Mesenteric fat pad (tissue), 1 donor: ENCODE measurements around the gene ENTPD2. TPM values are rescaled to one million over a fixed set of nuclear protein-coding genes. Genes with fewer than 3 reads are reported as not detected.
"Not testable (repeated sequence)": the region's sequence is repeated elsewhere in the genome, so short reads cannot be mapped to it uniquely, and the experiment has no call there.

ENCODE experiments used
- DNase-seq: peaks from one replicate; pipeline ENCODE4 v3.0.0-alpha.2; 2020; ENCODE audit warnings: low spot score
- total RNA-seq: library from RNA; stranded (reverse); fragmentation: NEBNext Ultra II Directional; extraction: Animal tissue kit (Norgen Biotek cat#: 25700); gene quantifications from one replicate; pipeline ENCODE4 v1.2.1, GENCODE V29; 2021
- donor health status: DM: yes; HTN: yes; CAD: no.

ENTPD2 gene
- total RNA-seq, 1 donor from 2014 or later = not detected

DNA sequence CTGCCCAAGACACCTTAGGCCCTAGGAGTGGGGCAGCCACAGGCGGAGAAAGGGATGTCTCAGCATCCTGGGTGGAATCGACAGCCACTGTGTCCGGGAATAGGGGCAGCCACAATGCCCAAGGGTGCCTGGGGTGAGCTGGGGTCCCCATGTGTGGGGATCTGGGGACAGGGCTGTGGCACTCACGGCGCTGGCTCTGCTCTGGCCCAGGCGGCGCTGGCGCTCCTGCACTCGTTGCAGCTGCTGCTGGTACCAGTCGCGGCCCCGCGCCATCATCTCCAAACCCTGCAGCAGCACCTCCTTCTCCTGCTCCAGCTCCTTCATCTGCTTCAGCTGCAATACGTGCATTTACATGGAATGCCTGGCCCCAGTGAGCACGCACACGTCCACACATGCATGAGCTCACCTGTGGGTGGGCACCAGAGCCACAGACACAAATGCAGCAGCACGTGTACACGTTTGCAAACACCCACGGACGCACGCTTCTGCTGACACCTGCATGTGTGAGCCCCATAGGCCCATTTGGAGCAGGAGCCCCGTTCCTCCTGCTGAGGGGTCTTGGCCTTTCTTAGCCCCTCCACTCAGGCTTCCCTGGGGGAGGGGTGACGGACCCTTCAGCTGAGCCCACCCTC lies 11.6 kb upstream of the ENTPD2 start:
- no peak for DNase-seq

DNA sequence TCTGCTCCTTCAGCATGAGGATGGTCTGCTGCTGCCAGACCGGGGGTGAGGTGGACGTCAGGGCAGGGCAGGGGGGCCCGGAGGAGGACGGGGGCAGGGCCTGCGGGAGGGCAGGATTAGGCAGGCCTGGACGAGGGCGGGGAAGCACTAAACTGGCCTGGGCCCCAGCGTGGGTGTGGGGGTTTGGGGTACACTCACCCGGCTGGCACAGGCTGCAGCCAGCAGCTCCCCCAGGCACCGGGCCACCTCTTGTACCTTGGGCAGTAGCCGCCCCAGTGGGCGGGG lies 11.0 kb upstream of the ENTPD2 start:
- no peak for DNase-seq

DNA sequence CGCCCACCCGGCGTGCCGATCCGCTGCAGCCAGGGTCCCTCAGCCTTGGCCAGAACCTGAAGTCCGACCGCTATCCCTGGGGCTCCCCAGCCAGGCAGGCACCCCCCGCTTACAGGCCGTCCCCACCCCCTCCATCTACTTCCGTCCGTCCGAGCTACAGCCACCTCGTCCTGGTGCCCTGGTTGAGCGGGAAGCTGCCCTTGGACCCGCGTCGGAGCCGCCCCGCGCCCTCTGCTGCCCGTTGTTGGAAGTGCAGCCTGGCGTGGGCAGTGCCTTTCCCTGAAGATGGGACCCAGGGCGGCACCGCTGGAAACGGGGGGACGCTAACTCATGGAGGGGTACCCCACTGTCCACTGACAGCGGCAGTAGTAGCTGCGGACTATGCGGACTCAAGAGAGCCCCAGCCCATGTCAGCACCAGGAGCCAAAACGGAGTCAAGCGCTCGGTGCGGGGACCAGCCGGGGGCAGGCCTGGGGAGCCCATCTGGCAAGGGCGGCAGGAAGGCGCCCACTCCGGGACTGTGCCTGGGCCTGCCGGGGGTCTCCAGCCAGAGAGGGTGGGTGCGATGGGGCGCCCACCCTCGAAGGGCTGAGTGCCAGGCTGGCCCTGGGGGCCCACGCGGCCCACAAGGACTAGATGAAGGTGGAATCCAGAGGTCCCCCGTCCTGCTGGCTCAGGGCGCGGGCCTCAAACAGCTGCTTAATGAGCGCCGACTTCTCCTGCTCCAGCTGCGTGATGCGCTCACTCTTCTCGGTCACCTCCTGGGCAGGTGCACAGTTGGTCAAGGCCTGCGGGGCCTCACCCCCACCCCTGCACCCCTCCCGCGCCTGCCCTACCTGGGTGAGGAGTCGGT lies 10.4 kb upstream of the ENTPD2 start:
- no peak for DNase-seq

DNA sequence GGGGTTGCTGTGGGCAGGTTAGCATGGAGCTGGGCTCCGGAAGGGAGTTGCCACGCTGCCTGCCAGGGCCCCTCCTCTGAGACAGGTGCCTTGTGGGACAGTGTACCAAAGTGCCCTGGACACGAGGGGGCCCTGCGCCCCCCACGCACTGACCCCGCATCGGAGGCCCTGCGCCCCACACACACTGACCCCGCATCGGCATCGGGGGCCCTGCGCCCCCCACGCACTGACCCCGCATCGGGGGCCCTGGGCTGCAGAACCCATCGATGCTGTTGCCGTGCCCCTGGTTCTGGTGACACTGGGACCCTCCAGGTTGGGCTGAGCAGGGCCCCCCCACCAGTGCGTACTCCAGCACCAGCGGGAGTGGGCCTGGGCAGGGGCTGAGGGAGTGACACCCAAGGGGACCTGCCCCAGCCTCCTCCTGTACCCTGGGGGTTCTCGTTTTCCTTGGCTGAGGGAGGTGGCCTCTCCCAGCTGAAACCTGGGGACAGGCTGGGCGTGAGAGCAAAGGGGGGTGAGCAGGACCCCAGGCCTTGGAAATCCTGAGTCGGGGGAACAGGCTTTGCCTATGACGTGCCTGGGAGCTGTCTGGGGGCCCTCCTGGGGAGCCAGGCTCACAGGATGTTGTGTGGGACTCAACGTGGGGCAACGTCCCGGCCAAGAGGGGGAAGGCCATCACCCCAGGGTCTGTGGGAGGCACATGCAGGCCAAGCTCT lies 9.6 kb upstream of the ENTPD2 start:
- no peak for DNase-seq

DNA sequence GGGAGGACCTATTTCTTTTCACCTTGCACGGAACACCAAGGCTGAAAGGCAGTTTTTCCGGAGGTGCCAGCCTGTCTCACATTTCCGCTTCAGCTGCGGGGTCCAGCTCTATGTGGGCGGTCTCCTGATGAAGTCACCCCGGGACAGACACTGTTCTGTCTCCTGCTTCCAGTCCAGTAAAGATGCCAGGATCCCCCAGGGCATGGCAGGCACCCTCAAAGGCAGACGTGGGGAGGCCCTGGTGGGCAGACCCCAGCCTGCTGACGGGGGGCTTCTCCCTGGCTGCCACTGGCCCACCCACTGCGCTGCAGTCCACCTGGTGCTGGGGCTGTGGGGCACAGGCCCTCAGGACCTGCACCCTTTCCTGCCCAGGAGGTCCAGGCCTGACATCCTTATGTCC lies 8.9 kb upstream of the ENTPD2 start:
- DNase-seq = not testable (repeated sequence)

DNA sequence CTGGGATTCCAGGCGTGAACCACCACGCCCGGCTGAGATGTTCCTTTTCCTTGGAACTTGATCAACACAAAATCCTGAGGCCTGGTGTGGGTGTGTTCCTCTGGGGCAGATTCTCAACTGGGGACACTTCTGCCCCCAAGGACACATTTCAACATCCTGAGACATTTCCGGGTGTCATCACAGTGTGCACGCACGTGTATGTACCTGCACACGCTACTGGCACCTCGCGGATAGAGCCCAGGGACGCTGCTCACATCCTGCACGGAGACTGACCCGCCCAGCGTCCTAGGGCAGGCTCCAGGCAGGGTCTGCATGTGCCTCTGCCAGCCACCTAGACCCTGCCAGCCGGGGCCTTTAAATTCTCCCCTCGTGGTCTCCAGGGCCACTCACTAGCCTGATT lies 8.5 kb upstream of the ENTPD2 start:
- no peak for DNase-seq

DNA sequence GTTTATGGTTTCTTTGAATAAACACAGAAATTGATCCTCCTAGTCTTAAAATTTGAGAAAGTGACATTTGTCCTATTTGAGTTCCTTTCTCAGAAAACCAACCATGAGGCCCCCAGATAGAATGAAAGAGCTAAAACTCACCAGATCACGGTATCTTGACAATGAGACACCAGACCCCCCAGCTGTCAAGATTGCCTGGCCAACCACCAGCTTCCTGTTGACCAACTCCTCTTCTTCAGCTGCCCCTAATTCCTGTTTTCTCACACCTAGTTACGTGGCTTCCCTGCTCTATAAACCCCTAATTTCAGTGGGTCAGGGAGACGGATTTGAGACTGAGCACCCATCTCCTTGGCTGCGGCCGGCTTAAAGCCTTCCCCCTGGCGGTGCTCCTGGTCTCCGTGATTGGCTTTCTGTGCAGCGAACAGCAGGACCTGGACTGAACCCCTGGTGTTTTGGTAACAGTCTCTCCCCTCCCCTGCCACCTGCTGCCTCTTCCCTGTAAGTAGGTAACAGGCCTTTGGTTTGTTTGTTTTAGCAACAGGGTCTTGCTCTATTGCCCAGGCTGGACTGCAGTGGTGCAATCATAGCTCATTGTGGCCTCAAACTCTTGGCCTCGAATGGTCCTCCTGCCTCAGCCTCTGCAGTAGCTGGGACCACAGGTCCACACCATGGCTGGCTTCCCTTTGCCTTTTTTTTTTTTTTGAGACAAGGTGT lies 4.8 kb upstream of the ENTPD2 start:
- no peak for DNase-seq

DNA sequence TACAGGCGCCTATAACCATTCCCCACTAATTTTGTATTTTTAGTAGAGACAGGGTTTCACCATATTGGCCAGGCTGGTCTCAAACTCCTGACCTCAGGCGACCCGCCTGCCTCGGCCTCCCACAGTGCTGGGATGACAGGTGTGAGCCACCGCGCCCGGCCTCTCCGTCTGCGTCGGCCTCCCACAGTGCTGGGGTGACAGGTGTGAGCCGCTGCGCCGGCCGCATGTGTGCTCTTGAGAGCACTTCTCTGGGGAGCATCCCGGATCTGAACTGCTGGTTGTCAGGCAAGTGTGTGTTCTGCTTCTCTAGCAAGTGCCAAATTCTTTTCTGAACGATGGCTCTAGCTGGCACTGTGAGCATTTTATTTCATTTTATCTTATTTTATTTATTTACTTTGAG lies 3.7 kb upstream of the ENTPD2 start:
- DNase-seq = no peak

DNA sequence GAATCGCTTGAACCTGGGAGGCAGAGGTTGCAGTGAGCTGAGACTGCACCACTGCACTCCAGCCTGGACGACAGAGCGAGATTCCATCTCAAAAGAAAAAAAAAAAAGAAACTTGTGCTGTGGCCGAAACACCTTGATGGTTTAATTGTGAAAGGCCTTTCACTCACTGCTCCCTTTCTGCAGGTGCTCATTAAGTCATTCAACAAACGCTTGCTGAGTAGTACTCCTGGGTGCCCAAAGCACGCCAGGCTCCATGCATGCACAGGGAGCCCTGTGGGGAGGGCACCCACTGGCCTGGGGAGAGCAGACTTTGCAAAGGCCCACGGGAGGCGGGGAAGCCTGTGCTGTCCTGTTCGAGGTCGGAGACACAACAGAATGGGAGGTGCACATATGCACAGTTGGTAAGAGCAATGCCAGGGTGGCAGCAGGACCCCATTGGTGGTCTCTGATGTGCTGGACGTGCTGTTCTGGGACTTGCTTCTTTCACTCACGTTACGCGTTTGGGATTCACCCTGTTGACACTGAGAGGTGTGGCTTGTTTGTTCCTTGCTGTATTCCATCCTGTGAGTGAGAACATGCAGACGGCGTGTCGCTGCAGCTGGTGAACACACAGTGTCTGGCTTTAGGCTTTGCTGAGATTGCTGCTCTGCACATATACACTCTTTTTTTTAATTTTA lies 3.0 kb upstream of the ENTPD2 start:
- no peak for DNase-seq

DNA sequence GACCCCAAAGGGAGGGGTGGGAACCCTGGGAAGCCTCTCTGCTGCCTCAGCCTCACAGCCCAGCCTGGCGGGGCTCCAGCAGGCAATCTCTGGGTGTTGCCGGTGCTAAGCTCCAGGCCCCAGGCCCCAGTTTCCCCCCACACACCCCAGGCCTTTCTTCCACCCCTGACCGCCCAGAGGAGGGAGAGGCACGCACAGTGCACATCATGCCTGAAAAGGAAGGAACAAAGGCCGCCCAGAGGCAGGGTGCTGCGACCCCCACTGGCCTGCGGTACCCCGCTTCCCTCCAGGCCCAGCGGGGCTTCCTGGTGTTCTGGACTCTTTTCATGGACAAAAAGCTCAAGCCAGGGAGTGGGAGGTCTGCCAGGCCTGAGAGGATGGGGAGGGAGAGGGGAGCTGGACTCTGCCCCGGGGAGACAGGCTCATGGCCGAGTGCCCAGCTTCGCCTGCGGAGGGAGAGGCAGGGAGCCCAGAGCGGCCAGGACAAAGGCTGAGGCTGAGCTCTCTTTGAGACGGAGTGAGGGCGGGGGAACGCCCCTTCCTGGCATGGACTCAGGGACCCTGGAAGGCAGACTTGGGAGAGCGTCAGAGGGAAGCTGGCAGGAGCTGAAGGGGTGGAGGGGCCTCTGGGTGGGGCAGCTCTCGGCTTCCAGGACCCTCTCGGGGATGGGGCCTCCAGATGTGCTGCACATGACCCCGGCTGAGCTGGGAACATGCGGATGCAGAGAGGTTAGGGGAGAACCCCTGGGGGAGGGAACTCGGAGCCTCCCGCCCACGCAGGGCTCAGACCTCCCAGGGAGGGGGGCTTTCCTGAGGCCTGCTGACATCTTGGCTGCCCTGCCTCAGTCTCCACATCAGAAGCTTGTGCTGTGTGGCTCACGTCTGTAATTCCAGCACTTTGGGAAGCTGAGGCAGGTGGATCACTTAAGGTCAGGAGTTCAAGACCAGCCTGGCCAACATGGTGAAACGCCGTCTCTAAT lies 1.8 kb upstream of the ENTPD2 start:
- DNase-seq = no peak

DNA sequence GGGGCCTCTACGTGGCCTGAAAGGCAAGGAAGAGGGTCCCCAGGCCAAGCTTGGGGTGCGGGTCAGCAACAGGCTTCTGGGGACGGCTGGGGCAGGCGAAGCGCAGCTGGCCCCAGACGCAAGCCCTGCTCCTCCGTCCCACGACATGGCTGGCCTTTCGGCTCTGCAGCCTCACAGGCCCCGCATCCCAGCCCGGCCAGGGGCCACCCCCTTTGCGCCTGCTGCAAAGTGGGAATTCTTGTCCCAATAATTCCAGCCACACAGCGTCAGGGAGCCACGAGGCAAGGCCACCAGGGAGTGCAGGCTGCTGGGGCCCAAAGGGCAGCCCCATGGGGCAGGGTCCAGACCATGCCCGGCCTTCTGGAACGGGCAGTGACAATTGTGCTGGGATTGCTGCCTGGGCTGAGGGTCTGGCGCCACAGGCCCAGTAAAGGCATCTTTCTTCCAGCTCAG lies 1.1 kb upstream of the ENTPD2 start:
- DNase-seq = no peak

DNA sequence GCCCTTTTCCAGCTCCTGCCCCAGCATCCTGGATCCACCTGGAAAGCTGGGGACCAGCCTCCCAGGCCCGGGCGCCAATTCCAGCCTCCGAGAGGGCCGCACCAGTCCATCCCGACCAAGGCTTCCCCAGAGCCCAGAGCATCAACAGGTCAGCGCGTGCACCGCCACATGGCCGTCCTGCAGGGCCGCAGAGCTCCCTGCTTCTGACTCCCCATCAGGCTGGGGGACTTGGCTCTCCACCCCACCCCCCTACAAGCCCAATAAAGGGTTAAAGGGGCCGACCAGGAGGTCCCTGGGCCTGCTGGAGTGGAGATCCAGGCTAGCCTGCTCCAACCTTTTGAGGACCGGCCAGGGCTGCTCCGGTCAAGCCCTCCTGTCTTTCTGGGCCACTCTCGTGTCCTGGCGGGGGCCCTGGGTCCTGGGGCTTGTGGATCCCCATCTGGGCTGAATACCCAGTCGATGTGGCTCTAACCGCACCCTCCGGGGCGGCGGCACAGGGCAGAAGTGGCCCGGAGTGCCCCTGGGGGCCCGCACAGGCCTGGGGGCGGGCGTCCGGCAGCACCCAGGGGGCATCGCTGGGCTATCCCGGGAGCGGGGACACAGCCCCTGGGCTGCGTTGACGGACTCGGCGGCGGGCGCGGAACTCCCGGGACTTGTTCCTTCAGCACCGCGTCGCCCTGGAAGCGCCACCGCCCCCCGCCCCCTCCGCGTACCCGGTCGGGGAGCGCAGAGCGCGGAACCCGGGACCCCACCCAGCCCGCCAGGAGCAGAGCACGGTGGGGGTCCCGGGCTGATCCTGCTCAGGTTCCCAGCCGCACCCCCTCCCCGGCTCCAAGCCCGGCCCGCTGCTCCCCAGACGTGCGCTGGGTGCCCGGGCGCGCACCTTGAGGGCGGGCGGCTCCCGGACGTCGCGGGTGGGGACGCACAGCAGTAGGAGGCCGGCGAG lies 590 bp downstream of the ENTPD2 start:
- DNase-seq = no peak

DNA sequence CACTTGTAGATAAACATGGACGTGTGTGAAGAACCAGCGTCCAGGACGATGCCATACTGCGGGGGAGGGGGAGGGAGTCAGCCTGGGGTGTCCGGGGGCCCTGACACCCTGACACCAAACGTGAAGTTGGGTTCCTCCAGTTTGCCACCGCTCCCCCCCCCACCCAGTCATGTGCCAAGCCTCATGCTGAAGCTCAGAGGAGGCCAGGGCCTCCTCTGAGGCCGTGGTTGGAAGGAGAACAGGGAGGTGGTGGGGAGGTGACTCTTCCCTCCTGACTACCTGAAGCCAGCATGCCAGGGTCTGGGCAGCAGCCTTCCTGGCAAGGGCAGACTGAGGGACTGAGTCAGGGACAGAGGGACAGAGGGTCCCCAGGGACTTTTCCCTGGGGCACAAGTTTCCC lies 1.6 kb downstream of the ENTPD2 start:
- DNase-seq = no peak

DNA sequence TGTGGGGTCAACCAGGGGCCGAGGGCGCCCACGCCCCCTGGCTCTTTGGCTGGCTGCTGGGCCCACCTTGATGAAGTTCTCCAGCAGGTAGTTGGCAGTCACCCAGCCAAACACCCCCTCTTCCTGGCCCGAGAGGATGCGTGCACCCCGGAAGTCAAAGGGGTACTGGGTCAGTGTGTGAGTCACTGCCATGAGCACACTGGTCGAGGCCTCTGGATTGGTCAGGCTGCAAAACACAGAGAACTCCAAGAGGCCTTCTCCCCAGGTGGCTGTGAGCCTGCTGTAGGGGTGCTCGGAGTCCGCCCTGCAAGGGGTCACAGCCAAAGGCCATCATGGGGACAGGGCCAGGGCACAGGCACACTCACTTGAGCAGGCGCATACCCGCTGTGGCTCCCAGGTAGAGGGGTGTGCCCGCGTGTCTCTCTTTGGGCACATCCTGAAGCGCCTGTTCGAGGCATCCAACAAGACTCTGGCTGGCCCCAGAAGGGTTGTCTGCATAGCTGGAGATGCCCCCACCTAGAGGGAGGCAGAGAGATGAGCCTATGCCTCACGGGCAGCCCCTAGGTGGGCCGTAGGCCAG lies 2.6 kb downstream of the ENTPD2 start:
- no peak for DNase-seq

DNA sequence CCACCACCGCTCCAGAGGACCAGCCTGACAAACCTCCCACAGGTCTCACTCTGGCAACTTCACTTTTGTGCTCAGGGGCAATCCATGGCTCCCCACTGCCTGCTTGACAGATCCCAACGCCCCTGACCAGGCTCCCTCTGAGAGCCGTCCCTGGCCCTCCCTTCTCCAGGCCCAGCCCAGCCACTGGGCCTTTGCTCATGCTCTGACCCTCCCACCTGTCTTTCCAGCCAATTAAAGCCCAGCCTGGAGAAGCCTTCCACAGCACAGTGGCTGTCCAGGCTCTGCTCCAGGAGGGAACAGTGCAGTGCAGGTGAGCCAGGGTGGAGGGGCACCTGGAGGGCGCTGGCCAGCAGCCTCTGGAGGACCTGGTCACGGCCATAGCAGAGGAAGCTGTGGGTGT lies 3.3 kb downstream of the ENTPD2 start:
- DNase-seq = no peak

DNA sequence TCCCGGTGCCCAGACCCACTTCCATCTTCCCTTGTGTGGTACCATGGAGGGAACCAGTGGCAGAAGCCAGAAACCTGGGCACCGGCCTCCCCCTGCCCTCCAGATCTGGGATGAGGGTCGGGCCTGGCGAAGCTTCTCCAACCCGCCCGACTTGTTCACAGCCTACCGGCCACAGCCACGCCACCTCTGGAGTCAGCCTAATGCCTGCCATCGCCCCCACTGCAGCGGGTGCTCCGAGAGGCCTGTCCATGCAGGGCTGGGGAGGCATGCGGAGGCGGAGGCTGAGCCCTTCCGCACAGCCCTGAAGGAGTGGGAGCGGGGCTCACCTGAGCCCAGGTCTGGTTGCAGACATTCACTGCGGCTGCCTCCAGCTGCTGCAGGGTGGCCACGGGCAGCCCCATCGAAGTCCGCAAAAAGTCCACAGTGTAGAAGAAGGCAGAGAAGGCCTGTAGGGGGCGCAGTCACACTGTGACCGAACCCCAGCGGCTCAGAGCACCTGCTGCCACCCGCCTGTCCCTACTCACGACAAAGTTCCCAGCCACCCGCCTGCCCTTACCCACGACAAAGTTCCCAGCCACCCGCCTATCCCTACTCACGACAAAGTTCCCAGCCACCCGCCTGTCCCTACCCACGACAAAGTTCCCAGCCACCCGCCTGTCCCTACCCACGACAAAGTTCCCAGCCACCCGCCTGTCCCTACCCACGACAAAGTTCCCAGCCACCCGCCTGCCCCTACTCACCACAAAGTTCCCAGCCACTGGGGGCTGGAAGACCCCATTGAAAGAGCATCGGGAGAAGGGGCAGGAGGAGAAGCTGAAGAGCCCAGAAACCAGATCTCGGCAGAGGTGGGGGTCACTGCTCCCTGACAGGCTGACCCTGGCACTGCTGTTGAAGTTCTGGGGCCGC lies 4.1 kb downstream of the ENTPD2 start:
- DNase-seq = no peak
